Breast epithelium (tissue), 3 donors: ENCODE results near the gene TBCCD1.

ENCODE experiments used
- POLR2A ChIP-seq: fragments of 450-650 bp; IDR thresholded peaks from one replicate; pipeline ENCODE4 v1.6.1; 2016; ENCODE audit warnings: antibody characterized with exemption, mild to moderate bottlenecking, moderate library complexity
- TF ChIP-seq, protein P1 (sequence below), 3 donors: fragments of 450-650 bp; IDR thresholded peaks; one replicate each; pipeline ENCODE4 v1.5.1; 2016 to 2017; ENCODE audit warnings: antibody characterized with exemption in 3 of 3, mild to moderate bottlenecking in 3 of 3, moderate library complexity in 3 of 3

DNA sequence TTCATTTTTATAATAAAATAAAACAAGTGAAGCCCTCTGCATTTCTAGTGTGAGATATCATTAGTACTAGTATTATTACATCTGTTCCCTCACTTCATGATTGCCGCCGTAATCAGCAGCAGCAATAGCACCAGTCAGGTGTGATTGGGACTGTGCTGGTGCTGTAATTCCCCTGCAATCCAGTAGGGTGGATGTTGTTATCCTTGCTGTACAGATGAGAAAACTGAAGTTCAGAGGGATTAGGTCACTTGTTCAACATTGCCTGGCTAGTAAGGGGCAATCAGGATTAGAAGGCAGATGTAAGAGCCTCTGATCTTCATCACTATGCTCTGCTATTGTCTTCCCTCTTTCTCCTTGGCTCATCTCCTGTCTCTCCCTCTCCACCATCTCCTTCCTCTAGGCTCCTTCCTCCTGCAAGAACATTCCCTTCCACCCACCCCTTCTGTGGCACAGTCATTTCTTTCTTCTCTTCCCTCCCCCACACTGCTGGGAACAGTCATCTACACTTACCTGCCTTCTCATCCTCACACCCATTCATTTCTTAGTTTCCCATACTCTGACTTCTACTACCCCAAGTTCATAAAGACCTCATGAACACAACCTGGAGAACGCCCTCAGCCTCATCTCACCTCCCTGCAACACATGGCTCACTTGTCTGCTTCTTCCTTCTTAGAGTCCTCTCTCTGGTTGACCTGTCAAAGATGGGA lies 52.7 kb downstream of the TBCCD1 start:
- TF ChIP-seq, protein P1, sequence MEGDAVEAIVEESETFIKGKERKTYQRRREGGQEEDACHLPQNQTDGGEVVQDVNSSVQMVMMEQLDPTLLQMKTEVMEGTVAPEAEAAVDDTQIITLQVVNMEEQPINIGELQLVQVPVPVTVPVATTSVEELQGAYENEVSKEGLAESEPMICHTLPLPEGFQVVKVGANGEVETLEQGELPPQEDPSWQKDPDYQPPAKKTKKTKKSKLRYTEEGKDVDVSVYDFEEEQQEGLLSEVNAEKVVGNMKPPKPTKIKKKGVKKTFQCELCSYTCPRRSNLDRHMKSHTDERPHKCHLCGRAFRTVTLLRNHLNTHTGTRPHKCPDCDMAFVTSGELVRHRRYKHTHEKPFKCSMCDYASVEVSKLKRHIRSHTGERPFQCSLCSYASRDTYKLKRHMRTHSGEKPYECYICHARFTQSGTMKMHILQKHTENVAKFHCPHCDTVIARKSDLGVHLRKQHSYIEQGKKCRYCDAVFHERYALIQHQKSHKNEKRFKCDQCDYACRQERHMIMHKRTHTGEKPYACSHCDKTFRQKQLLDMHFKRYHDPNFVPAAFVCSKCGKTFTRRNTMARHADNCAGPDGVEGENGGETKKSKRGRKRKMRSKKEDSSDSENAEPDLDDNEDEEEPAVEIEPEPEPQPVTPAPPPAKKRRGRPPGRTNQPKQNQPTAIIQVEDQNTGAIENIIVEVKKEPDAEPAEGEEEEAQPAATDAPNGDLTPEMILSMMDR (IDR thresholded peaks at IDR 0.05): no peak
- TF ChIP-seq POLR2A: no peak
